Activated T-cell treated with anti-CD3 and anti-CD28 coated beads, Interleukin-2, amount 50 U/mL, for 24 hours (primary cell): ENCODE data around the gene COQ2.
"Not testable (repeated sequence)": the region's sequence is repeated elsewhere in the genome, so short reads cannot be mapped to it uniquely, and the experiment has no call there.

Experiments used
- DNase-seq: peaks from one replicate; pipeline ENCODE4 v3.0.0-alpha.2; 2020
- H3K27ac Mint-ChIP-seq: 2 replicates; pipeline ENCODE4 v1.8.0; 2020; ENCODE audit warnings: mild to moderate bottlenecking, mixed read lengths
- H3K27me3 Mint-ChIP-seq: 2 replicates; pipeline ENCODE4 v1.8.0; 2020; ENCODE audit warnings: mixed read lengths
- H3K36me3 Mint-ChIP-seq: 2 replicates; pipeline ENCODE4 v1.8.0; 2020; ENCODE audit warnings: low read depth, mixed read lengths
- H3K4me1 Mint-ChIP-seq: 2 replicates; pipeline ENCODE4 v1.8.0; 2020; ENCODE audit warnings: low read depth, mixed read lengths
- H3K4me3 Mint-ChIP-seq: 2 replicates; pipeline ENCODE4 v1.8.0; 2020; ENCODE audit warnings: mild to moderate bottlenecking, moderate library complexity, mixed read lengths
- H3K9me3 Mint-ChIP-seq: 2 replicates; pipeline ENCODE4 v1.8.0; 2020; ENCODE audit warnings: mixed read lengths

COQ2 gene

GRCh38 chr4:83305187-83305586 lies 20.6 kb upstream of the COQ2 start:
- Mint-ChIP-seq H3K27ac (no peak overlapping the region), H3K4me3 (no peak overlapping the region), H3K36me3 (peaks cover 40% of the 10 kb centered on the region), H3K9me3 (no peaks in the 10 kb centered on the region), H3K27me3 (no peaks in the 10 kb centered on the region), H3K4me1 (no peaks in the 10 kb centered on the region)
- DNase-seq: no peak

- H3K4me3 Mint-ChIP-seq: no peak overlapping the region
- no peak for DNase-seq
Measured at GRCh38 chr4:83297548-83298260, 13.1 kb upstream of the COQ2 start.

GRCh38 chr4:83293305-83294046 lies 8.9 kb upstream of the COQ2 start:
- H3K27ac Mint-ChIP-seq: no peak overlapping the region
- peaks cover 4% of the 10 kb centered on the region for H3K36me3 Mint-ChIP-seq
- H3K4me3 Mint-ChIP-seq: no peak overlapping the region
- no peak for DNase-seq
- H3K4me1 Mint-ChIP-seq: peaks cover 9% of the 10 kb centered on the region
- no peaks in the 10 kb centered on the region for H3K27me3 Mint-ChIP-seq
- H3K9me3 Mint-ChIP-seq: peaks cover 9% of the 10 kb centered on the region

More at GRCh38 chr4:83297548-83298260, 13.1 kb upstream of the COQ2 start:
- peaks cover 9% of the 10 kb centered on the region for H3K4me1 Mint-ChIP-seq
- peaks cover 19% of the 10 kb centered on the region for H3K36me3 Mint-ChIP-seq
- no peaks in the 10 kb centered on the region for H3K9me3 Mint-ChIP-seq
- no peak overlapping the region for H3K27ac Mint-ChIP-seq
- H3K27me3 Mint-ChIP-seq: no peaks in the 10 kb centered on the region

GRCh38 chr4:83290059-83290774 lies 5.6 kb upstream of the COQ2 start:
- H3K27me3 Mint-ChIP-seq, H3K27ac Mint-ChIP-seq, H3K4me1 Mint-ChIP-seq, H3K36me3 Mint-ChIP-seq, DNase-seq, H3K4me3 Mint-ChIP-seq, H3K9me3 Mint-ChIP-seq: not testable (repeated sequence)

GRCh38 chr4:83288381-83288780 lies 3.8 kb upstream of the COQ2 start:
- not testable (repeated sequence) for DNase-seq, H3K27me3 Mint-ChIP-seq, H3K9me3 Mint-ChIP-seq, H3K36me3 Mint-ChIP-seq, H3K4me3 Mint-ChIP-seq, H3K27ac Mint-ChIP-seq
- peaks cover 18% of the 10 kb centered on the region for H3K4me1 Mint-ChIP-seq

- Mint-ChIP-seq H3K4me3 (peak overlapping the region; percentile 91), H3K9me3 (peaks cover 5% of the 10 kb centered on the region), H3K27me3 (no peaks in the 10 kb centered on the region), H3K4me1 (peaks cover 45% of the 10 kb centered on the region), H3K36me3 (peaks cover 9% of the 10 kb centered on the region), H3K27ac (peak overlapping the region; percentile 97)
- no peak for DNase-seq
Measured at GRCh38 chr4:83285055-83285407, 433 bp upstream of the COQ2 start.

GRCh38 chr4:83283181-83283580 lies 1.4 kb downstream of the COQ2 start:
- Mint-ChIP-seq H3K4me1 (peaks cover 45% of the 10 kb centered on the region), H3K27ac (peak overlapping the region; percentile 19), H3K27me3 (no peaks in the 10 kb centered on the region), H3K4me3 (peak overlapping the region; percentile 91), H3K36me3 (peaks cover 19% of the 10 kb centered on the region), H3K9me3 (no peaks in the 10 kb centered on the region)
- no peak for DNase-seq

GRCh38 chr4:83282049-83282535 lies 2.5 kb downstream of the COQ2 start:
- H3K36me3 Mint-ChIP-seq: peaks cover 29% of the 10 kb centered on the region
- H3K4me3 Mint-ChIP-seq: peak overlapping the region; percentile 21
- no peak overlapping the region for H3K27ac Mint-ChIP-seq
- H3K27me3 Mint-ChIP-seq: no peaks in the 10 kb centered on the region
- peaks cover 48% of the 10 kb centered on the region for H3K4me1 Mint-ChIP-seq
- H3K9me3 Mint-ChIP-seq: no peaks in the 10 kb centered on the region
- DNase-seq: no peak

GRCh38 chr4:83281307-83281706 lies 3.3 kb downstream of the COQ2 start:
- Mint-ChIP-seq H3K9me3 (no peaks in the 10 kb centered on the region), H3K27ac (no peak overlapping the region), H3K4me3 (no peak overlapping the region), H3K27me3 (no peaks in the 10 kb centered on the region), H3K36me3 (peaks cover 35% of the 10 kb centered on the region), H3K4me1 (peaks cover 55% of the 10 kb centered on the region)
- DNase-seq: no peak

- Mint-ChIP-seq H3K36me3 (peaks cover 62% of the 10 kb centered on the region), H3K9me3 (no peaks in the 10 kb centered on the region), H3K4me1 (peaks cover 38% of the 10 kb centered on the region), H3K4me3 (no peak overlapping the region), H3K27me3 (no peaks in the 10 kb centered on the region), H3K27ac (peak overlapping the region; percentile 78)
- no peak for DNase-seq
Measured at GRCh38 chr4:83276299-83277040, 8.1 kb downstream of the COQ2 start.

- Mint-ChIP-seq H3K36me3 (peaks cover 80% of the 10 kb centered on the region), H3K4me1 (peaks cover 28% of the 10 kb centered on the region)
- not testable (repeated sequence) for H3K4me3 Mint-ChIP-seq, H3K27ac Mint-ChIP-seq, DNase-seq, H3K27me3 Mint-ChIP-seq, H3K9me3 Mint-ChIP-seq
Measured at GRCh38 chr4:83273926-83274325, 10.7 kb downstream of the COQ2 start.

GRCh38 chr4:83272900-83273299 lies 11.7 kb downstream of the COQ2 start:
- Mint-ChIP-seq H3K4me3 (no peak overlapping the region), H3K36me3 (peaks cover 79% of the 10 kb centered on the region), H3K27ac (peak overlapping the region; percentile 22), H3K4me1 (peaks cover 35% of the 10 kb centered on the region), H3K27me3 (no peaks in the 10 kb centered on the region), H3K9me3 (no peaks in the 10 kb centered on the region)
- no peak for DNase-seq

- H3K9me3 Mint-ChIP-seq: no peaks in the 10 kb centered on the region
- no peak overlapping the region for H3K27ac Mint-ChIP-seq
- no peak overlapping the region for H3K4me3 Mint-ChIP-seq
- peaks cover 27% of the 10 kb centered on the region for H3K4me1 Mint-ChIP-seq
- H3K36me3 Mint-ChIP-seq: peaks cover 71% of the 10 kb centered on the region
- H3K27me3 Mint-ChIP-seq: no peaks in the 10 kb centered on the region
- no peak for DNase-seq
Measured at GRCh38 chr4:83269256-83269655, 15.3 kb downstream of the COQ2 start.

- peak overlapping the region; percentile 33 for H3K27ac Mint-ChIP-seq
Measured at GRCh38 chr4:83268491-83268890, 16.1 kb downstream of the COQ2 start.

More at GRCh38 chr4:83268491-83268890, 16.1 kb downstream of the COQ2 start:
- Mint-ChIP-seq H3K36me3 (peaks cover 74% of the 10 kb centered on the region), H3K4me1 (peaks cover 27% of the 10 kb centered on the region), H3K4me3 (no peak overlapping the region), H3K27me3 (no peaks in the 10 kb centered on the region), H3K9me3 (no peaks in the 10 kb centered on the region)
- DNase-seq: no peak
